DMS53 (cell line): ENCODE results near the gene MEIS1.
A peak's percentile ranks its signal among the peaks of the same experiment; 100 is the strongest.

Source experiments
- DNase-seq: peaks from one replicate; lab custom pipeline; 2025; lab: John Stamatoyannopoulos, UW

MEIS1 gene

DNA sequence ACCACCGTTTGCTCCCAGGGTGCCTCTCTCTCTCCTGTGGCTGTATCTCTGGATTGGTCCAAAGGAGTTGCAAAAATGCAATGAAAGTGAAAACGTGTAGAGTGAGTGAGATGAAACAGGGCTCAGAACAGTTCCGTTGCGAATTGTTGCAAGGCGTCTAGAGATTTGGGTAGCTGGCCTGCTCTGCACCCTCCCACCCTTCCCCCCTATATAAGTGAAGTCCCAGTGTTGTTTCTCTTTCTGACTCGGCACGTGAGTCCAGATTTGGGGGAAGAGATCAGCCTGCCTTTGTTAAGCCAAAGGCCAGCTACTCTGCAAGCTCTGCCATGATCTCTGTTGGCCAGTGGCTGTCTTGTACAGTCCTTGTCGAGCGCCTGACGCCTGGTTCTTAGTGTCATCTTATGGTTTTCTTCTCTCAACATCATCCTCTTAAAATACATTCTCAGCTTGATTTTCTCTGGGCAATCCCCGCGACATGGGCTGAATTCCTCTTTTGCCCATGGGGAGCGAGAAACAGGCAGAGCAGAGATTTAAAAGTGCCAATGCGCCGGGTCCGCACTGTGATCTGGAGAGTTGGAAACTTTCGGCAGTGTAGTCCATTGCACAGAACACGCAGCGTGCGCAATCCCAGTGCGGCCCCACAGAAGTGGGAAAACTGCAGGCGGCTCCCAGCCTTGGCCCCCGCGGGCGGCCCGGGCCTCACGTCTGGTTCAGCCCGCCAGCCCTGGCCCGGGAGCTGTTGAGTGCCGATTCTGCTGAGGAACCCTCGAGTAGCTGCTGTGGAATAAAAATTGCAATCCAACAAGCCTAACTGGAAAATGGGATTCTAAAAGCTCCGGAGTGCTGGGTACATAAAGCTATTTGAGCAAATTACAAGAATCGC lies 9.3 kb downstream of the MEIS1 start:
- no peak for DNase-seq

DNA sequence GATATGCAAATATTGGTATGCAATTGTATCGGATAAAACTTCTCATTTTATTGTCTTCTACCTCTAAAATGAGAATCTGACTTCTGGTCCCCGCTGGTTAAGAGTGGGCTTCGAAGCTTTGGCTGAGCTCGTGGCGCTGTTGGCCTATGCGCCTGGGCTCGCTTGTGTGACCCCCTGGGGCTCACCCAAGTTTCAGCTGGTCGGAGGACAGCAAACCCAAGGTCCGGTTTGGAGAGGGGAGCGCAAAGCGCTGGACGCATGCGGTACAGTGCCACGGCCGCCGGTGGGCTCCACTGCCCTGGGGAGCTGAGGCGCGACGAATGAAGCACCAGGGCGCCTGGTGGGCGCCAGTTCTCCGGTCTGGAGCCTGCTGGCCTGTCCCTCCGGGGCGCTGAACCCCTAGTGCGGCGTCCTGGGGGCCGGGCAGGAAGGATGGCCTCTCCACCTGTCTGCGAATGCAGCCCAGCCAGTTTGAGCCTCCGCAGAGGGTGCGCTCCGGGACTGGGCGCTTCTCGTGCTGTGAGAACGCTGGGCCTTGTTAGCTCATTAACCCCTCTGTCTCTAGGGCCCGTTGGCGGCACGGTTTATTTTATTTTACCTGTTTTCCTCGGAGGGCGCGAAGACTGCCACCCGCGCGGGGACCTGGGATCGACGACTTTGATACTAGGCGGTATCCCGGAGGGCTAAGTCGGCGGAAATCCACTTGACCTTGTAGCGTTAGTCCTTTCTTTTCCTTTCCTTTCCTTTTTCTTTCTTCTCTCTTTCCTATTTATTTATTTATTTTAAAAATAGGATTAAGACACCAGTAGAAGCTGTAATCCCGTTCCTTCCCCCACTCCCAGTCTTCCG lies 10.4 kb downstream of the MEIS1 start:
- DNase-seq = peak; percentile 69

DNA sequence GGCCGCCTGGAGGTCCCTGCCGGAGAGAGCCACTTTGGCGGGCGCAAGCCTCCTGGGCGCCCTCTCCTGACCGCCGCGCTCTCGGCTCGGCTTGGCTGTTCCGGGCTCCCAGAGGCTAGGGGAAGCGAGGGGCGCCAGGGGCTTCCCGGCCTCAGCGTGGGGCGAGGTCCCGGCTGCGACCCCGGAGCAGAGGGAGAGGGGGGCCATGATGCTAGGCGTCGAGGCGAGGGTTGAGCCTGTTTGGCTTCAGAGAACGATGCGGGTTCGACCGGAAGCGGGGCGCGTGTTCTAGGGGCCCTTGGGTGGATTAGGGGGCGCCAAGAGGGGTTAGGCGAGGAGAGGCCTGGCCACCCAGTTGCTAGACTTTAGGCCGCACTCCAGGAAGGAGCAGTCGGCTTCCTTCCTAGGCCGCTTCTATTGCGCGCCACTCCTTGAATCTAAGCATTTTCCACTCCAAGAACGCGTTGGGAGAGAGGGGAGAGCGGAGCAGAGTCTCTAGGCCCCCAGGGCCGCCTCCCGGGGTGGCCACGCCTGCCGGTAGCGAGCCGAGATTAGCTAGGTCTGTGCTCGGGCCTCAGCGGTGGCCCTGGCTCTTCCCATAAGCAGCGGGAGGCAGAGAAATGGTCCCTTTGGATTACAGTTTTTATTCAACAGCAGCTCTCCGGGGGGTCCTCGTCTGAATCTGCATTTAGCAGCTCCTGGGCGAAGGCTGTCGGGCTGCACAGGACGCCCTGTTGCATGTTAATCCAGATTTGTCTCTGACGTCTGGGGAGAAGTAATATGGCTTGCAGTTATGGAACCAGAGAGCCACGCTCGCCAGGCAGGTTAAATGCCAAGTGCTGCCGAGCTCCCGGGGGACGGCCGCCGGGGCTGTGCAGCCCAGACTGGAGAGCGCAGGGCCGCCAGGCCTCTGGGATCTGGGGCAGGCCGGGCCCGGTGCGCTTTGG lies 11.3 kb downstream of the MEIS1 start:
- DNase-seq = peak; percentile 74

DNA sequence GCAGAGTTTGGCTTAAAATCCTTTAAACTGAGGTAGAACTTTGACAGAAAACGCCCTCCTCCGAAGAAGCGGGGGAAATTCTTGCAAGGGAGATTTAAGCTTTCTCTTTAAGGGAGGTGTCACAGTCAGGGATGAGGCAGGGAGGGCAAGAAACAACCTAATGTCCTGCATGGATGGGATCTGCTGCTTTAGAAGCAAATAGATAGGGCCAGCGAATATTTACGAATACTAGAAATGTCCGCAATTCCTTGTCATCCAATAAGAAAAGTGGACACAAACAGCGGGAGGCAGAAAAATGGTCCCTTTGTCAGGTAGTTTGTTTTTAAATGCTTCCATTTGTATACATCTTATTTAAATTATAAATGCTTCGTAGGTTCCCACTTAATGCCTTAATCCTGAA lies 12.0 kb downstream of the MEIS1 start:
- no peak for DNase-seq

DNA sequence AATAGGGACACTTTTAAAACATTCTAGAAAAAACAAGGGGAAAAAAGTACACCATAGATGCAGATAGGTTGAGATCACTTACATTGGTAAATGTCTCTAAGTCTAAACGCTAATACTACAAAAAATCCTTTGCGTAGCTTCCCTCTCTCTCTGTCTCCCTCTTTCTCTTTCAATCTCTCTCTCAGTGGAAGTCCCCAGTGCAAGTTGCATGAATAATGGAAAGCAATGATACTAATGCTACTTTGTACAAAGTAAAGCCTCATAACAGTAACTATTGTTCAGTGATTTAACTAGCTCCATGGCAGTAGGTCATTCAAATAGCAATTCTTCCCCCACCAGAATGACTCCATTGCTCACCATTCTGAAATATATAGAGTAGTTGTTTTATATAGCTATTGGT lies 12.8 kb downstream of the MEIS1 start:
- no peak for DNase-seq

DNA sequence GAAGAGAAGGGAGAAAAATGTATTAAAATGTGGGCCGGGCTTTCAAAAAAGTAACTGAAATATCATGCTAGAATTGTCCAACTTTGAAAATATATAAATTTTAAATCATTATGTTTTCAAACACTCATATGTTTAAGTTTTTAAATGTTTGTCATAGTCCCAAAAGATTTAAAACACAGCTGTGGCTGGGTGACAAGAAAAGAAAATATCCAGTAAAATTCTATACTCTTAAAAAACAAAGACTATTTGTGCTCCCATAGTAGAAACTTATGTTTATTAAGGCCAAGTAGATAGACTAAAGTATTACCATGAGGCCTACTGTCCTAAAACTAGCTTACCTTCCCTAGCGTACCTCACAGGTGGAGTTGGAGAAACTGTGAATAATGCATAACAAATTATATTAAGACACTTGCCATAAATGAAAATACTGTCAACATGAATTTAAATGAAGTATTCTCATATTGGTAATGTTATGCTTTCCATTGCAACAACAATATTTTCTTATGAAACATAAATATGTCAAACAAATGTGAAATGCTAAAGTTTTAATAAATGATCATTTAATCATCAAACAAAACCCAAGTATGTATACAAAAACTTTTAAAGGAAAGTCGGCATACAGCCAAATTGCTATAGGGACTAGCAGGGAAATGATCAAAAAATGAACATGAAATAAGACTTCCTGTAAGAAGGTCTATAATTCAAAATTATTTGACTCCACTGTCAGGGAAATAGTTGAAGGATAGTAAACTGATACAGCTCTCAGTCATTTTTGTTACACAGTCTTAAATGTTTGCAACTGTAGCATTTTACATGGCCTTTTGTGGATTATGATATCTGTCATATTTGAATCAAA lies 13.4 kb downstream of the MEIS1 start:
- DNase-seq = no peak

DNA sequence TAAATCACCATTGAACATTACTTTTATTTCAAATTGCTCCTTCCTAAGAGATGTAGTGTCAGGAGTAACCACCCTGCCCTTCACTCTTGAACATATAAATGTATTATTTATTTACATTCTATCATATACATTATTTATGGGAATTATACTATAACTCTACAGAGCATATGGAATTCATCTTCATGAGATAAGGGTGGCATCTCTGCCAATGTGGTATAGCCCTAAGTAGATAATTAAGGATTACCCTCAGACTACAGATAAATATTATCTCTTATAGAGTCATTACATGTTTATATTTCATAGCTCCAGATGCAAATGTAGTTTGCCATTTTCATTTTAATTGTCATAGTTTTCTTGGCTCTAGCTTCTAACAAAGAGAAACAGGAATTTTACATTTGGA lies 17.3 kb downstream of the MEIS1 start:
- DNase-seq = no peak

DNA sequence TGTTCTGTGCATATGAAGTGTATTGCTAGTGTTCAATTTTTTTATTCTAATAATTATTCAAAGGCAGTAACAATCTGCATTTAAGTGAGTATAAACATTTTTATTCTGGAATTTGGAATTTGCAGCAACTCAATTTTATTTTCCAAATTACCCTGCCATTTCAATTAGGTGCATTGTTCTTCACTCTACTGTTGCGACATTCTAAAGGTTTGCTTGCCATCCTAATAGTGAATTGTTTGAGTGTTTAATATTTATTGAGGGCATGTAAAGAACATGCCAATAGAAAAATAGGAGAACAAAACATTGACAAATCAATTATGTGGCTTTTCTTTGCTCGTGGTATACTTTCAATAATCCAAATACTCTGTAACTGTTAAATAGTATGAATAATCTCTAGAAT lies 18.0 kb downstream of the MEIS1 start:
- DNase-seq = no peak

DNA sequence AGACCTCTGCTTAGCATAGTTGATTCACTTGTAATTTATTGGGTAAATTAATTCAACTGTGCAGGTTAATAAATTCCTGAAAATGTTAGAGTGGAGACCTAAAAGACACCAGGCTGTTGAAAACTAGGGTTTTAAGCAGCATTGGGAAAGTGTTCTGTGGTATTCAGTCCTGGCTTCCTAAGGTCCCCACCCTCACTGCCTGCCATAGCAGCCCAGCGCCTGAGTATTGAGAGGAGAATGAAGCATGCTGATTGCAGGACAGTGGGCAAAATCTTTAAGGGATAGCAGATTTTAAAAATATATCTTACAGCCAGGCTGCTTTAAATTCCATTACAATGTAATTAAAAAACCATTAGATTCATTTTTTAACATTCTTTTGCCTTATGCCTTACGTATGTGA lies 20.6 kb downstream of the MEIS1 start:
- no peak for DNase-seq

DNA sequence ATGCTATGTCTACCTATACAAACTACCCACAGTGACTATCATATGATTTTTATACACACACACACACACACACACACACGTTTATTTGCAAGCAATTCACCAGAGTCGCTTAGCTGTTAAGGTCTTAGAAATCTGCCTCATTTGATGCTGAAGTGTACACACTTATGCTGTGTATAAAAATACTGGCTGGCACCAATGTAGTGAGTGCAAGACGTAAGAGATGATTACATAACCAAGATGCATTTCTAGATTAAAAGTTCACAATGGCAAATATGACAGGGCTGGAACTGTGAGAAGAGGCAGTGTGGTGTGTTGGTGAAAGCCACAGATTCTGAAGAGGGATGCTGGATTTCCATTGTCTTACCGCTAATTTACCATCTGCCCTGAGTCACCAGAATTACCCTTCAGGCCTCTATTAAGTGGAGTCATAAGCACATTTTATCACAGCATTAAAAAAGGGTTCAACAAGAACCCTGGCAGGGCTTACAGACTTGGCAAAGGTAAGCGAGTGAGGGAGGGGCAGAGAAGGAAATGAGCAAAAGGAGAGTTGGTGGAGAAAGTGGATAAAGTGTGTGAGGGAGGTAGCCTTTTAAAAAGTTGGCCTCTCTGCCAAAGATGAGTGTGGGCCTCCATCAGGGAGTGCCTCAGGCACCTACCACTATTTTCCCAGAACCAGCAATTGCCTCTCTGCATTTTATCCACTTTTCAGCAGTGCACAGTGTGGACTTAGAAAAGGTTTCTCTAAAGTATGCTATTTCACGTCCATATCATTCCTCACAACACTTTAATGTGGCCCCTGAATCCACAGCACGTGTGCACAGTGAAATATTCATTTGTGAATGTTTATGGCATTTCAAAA lies 21.5 kb downstream of the MEIS1 start:
- no peak for DNase-seq

DNA sequence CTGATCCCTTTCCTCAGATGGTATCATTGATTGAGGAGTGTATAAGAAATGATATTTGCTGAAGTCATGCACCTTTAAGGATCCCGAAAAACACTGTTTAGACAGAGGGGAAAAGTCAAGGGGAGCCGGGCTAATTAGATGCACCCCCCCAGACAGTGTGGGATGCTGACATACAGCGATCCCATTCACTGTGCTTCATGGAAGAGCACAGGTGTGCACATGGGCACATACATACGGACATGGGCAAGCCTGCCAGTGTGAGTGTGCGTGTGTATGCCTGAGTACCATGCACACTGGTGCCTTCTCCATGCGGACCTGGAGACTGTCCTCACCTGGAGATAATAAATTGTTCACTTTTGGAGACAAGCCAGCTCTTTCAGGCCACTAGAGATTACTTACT lies 22.6 kb downstream of the MEIS1 start:
- no peak for DNase-seq

DNA sequence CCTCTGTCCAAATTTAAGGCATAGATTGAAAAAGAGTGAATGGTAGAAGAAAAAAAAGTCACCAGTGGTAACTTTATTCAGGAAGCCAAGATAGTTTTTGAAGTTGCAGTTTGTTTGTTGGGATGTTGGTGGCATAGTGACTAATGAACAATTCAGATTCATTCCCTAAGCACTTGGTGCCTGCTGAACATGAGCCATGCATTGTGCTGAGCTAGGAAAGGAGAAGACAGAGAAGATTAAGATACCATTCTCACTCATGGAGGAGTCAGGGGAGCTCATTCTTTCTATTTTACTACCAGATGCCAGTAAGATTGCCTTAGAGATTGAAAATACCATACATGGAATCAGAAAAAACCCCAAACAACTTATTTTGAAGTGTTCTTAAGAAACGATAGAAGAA lies 25.1 kb downstream of the MEIS1 start:
- DNase-seq = no peak

DNA sequence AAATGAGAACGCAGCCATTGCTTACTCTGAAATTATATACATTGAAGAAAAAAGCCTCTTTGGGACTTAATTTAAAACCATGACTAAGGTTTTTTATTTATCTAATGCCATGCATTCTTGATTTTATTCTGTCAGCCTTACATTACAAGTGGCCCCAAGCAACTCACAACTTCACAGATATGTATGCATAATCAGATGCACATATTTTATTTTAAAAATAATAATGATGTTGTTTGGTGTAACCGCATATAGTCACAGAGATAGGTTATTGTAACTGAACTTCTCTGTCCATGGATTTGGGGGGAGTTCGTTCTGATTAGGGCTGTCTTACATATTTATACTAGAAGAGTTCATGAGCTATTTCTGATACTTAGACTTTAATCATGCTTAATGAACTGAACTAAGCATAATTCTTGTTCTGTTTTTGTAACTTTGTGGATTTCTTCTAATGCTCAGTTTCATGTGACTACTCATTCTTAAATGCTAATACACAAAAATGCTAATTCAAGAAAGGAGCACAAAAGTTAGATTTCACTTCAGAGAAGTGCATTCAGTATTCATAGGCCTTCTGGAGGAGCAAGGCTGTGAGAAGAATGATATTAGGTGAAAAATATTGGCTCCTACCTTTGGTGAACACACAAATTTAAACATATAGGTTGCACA lies 26.2 kb downstream of the MEIS1 start:
- DNase-seq = no peak

DNA sequence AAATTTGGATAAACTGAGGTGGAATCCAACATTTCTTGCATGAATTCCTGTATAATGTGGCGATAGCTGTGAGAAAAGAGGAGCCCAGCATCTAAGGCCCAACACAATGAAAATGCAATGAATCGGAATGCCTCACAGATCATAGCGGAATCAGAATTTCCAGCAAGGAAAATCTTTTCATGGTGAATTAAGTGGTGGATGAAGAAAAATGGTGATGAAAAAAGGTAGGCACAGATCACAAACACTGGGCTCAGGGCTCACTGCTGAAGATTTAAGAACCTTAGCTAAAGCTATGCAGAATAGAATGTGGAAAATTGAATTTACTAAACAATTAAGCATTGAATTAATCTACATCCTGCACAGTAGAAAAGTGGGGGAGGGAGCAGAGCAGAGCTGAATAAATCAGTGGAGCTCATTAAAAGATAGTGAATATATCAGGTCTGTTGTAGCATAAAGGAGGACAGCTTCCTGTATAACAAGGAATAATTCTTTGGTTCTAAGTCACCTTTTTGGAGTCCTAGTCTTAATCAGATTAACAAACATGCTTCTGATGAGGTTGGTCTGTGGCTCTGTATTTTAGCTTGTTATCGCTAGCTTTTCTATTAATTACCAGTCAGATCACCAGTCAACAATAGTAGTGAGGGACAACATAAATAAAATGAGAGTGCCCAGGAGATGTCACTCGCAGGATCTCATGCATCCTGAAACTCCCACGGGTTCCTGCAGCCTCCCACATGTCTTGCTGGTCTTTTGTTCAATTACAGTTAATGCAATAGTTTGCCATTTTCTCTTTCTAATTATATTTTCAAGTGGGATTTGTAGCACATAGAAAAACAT lies 27.0 kb downstream of the MEIS1 start:
- no peak for DNase-seq

DNA sequence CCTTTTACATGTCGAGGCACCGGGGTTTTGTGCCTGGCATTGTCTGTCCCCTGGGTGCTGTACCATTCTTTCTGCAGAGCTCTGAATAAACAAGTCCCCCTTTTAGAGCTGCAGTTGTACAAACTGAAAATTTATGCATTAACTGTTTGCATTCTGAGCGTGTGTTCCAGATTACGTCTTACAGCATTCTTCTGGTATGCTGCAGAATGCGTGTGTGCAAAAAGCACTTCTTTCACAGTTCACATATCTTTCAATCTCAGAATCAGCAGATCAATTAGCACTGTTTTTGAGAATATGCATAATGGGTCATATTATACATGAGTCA lies 27.5 kb downstream of the MEIS1 start:
- no peak for DNase-seq

DNA sequence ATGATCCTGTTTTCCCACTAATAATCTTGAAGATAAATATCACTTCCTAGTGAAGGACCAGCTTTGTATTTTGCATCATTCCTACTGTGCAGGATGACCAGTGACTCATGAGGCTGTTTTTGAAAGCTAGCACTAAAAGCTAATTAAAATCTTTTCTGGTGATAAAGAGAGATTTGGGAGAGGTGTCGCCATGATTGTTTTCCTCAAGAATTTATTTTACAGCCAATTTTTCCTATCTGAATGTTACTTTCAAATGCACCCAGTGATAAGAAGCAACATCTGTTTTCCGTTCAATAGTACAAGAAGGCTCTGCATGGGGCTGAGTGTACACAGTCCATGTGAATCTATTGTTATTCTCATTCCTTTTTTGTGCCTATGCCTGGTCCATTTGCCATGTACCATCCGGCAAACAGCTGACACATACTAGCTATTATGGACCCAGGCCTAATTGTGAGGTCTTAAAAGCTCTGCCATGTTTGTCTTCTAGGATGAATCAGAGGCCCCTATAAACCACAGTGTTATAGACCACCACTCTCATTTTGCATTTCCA lies 28.4 kb downstream of the MEIS1 start:
- DNase-seq = no peak

DNA sequence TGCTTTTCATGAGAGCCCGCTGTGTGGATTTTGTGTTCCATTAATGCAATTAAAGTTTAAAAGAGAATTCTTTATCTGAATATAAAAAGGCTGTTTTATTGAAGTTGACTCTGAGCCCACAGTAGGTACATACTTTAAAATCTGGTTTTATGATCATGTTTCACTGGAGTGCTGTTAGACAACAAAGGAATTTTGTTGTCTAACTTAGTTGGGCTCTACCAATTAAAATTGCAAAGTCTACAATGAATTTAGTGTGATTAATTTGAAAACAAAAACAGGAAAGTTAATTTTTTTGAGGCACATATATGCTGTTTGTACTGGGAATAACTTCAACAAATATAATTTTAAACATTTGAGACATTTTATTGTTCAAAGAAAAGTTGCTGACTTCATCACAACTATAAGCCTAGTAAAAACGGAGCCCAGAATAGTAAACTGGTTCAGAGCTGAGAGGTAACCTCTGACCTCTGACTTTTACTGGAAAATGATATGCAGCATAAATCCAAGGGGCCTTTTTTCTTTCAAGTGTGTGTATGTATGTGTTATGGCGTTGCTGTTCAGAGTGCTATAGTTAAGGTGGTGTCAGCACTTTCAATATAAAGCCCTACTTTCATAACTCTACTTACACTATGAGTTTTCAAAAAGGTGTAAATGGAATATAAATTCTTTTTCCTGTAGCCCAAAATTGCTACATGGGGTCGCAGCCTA lies 30.2 kb downstream of the MEIS1 start:
- no peak for DNase-seq

DNA sequence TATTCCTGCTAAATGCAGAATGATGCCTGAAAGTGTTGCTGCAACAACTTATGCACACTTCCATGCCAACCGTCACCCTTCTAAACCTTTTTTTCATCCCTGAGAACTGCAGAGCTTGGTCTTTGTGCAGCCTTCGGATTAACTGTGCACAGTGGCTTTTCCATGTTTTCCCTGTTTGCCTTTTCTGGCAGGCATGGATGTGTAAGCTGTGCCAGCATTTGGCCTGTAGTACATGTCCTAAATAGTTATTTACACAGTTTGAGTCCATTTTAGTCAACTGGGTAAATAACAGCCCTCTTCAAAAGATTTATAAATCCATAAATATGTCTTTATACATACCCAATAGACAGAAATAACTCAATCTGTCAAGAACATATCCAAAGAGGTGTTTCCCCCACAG lies 31.5 kb downstream of the MEIS1 start:
- DNase-seq = no peak
